C4-2B (cell line): ENCODE results near the gene LVRN.
"Not testable (repeated sequence)": the region's sequence is repeated elsewhere in the genome, so short reads cannot be mapped to it uniquely, and the experiment has no call there.

Source experiments
- CTCF ChIP-seq: fragments of 450-650 bp; conservative IDR thresholded peaks from 2 replicates; pipeline ENCODE4 v1.5.1; 2017; ENCODE audit warnings: mild to moderate bottlenecking
- ZFX ChIP-seq: fragments of 450-650 bp; IDR thresholded peaks from 2 replicates; pipeline ENCODE4 v1.6.1; 2017

- TF ChIP-seq CTCF, ZFX: not testable (repeated sequence)
These were observed 33.5 kb upstream of the LVRN start for GRCh38 chr5:115928578-115929407.
